SU-DHL-6 (cell line): ENCODE results near the gene DNASE2B.

Experiments used
- CTCF ChIP-seq: fragments of 200-600 bp; sonication (generic); IDR thresholded peaks from one replicate; pipeline ENCODE4 v1.5.1; 2017; ENCODE audit warnings: antibody characterized with exemption, mild to moderate bottlenecking, low read length, moderate library complexity; ENCODE audit not compliant: insufficient read depth, poor library complexity, severe bottlenecking
- EZH2phosphoT487 ChIP-seq: fragments of 200-600 bp; sonication (generic), shearing (Covaris generic); conservative IDR thresholded peaks from 2 replicates; pipeline ENCODE4 v1.6.1; 2018; ENCODE audit warnings: mild to moderate bottlenecking, antibody characterized with exemption, low read length, moderate library complexity, mixed read lengths

- TF ChIP-seq CTCF = no peak
- no peak for TF ChIP-seq EZH2phosphoT487
These were observed 42.7 kb upstream of the DNASE2B start for GRCh38 chr1:84355556-84355955.
